Measurements from ENCODE around the gene SND1. TPM values are rescaled to one million over a fixed set of nuclear protein-coding genes. Genes with fewer than 3 reads are reported as not detected.

The SND1 gene
- total RNA-seq, 2 experiments from 2014 or later = 193 to 214 TPM

DNA sequence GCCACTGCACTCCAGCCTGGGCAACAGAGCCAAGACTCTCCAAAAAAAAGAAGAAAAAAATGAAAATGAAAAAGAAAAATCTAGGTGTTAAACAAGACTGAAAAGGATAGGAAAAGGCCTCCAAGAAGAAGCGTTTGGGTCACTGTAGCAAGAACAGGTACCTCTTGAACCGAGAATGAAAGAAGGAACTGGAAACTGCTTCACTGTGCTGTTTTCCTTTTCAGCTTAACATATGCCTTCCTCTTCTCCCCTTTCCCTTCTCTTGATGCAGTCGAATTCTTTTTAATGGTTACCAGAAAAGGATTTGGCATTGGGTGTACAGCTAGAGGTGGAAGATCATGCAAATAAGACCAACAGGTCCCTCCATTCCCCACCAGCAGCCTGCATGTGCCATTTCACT lies 351.2 kb downstream of the SND1 start:
- no peak overlapping the region for H3K27ac Mint-ChIP-seq
- ChIA-PET POLR2A (no interaction called here), CTCF (no interaction called here)
- H3K9me3 Mint-ChIP-seq (ENCODE audit: low read depth) = no peaks in the 10 kb centered on the region
- H3K4me1 Mint-ChIP-seq = peaks cover 24% of the 10 kb centered on the region
- H3K27me3 Mint-ChIP-seq = no peaks in the 10 kb centered on the region
- no peak overlapping the region for H3K4me3 Mint-ChIP-seq
- intact Hi-C loops (cut with DNase I, micrococcal nuclease) = no loop called here
- DNase-seq (no peak), ATAC-seq (no peak)
- peaks cover 29% of the 10 kb centered on the region for H3K36me3 Mint-ChIP-seq (ENCODE audit: low read depth)

DNA sequence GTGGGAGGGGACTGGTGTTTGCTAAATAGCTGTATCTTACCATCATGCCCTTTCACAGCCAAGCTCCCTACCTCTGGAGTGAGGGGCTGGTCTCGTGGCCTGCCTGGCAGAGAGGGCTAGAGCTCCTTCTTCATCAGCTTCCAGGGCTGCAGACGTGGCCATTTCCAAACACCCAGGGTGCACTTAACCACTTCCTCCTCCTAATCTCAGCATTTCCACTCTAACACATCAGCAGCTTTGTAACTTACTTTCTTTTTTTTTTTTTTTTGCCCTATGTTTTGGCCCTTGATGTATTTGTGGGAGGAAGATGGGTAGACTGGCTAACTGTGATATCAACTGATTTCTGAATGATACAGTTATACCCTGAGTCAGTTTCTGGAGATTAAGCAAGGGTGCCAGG lies 351.8 kb downstream of the SND1 start:
- CTCF ChIA-PET = interaction anchor here (1.1 kb wide), 1 partner anchor 18 kb away, joined by 3 read pairs; no protein-coding TSS in a partner anchor
- H3K27me3 Mint-ChIP-seq = no peaks in the 10 kb centered on the region
- no peak overlapping the region for H3K27ac Mint-ChIP-seq
- peak; percentile 63 for ATAC-seq
- intact Hi-C loops (cut with DNase I, micrococcal nuclease) = no loop called here
- H3K4me3 Mint-ChIP-seq = no peak overlapping the region
- POLR2A ChIA-PET = no interaction called here
- peaks cover 26% of the 10 kb centered on the region for H3K36me3 Mint-ChIP-seq (ENCODE audit: low read depth)
- H3K9me3 Mint-ChIP-seq (ENCODE audit: low read depth) = no peaks in the 10 kb centered on the region
- no peak for DNase-seq
- H3K4me1 Mint-ChIP-seq = peaks cover 24% of the 10 kb centered on the region

DNA sequence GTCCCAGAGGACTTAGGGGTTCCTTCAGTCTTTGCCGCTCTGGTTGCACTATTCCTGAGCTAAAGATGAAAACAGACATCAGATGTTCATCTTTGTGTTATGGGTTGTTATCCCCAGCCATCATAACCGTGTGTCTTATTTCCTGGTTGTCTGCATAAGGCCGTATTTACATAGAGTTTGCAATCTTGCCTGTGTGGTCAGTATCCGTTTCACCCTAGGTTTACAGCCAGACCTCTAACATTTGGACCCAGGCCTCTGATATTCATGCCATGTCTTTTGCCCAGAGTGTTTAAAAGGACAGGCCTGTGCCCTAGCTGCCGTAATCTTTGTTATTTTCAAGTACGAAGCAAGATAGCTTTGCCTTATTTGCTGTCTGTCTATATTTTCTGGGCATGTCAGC lies 352.6 kb downstream of the SND1 start:
- no peak for ATAC-seq
- H3K9me3 Mint-ChIP-seq (ENCODE audit: low read depth) = no peaks in the 10 kb centered on the region
- H3K27ac Mint-ChIP-seq = no peak overlapping the region
- no peak overlapping the region for H3K4me3 Mint-ChIP-seq
- POLR2A ChIA-PET = no interaction called here
- CTCF ChIA-PET = interaction anchor here (1.1 kb wide), 1 partner anchor 17 kb away, joined by 3 read pairs; no protein-coding TSS in a partner anchor
- peaks cover 24% of the 10 kb centered on the region for H3K4me1 Mint-ChIP-seq
- DNase-seq = no peak
- peaks cover 21% of the 10 kb centered on the region for H3K36me3 Mint-ChIP-seq (ENCODE audit: low read depth)
- no peaks in the 10 kb centered on the region for H3K27me3 Mint-ChIP-seq
- intact Hi-C loops (cut with DNase I, micrococcal nuclease) = no loop called here

DNA sequence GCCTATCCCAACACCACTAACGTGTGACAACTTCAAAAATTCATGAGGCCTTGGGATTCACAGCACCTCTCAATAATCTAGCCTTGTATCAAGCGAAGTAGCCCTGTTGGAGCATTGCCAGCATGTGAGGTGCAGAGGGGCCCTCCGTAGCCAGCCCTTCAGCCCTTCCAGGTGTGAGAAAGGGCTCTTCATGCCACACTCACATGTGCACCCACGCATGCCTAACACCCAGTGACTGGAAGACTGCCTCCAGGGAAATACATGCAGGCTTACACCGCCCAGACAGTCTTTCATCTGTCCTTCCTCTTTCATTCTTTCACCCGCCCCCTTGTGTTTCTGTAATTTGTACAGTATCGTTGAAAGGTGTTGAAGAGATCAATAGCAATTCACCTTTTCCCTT lies 353.1 kb downstream of the SND1 start:
- intact Hi-C loops (cut with DNase I, micrococcal nuclease) = no loop called here
- H3K27ac Mint-ChIP-seq = no peak overlapping the region
- peaks cover 25% of the 10 kb centered on the region for H3K4me1 Mint-ChIP-seq
- H3K36me3 Mint-ChIP-seq (ENCODE audit: low read depth) = peaks cover 22% of the 10 kb centered on the region
- ChIA-PET POLR2A (no interaction called here), CTCF (no interaction called here)
- no peak for ATAC-seq
- no peak overlapping the region for H3K4me3 Mint-ChIP-seq
- no peaks in the 10 kb centered on the region for H3K9me3 Mint-ChIP-seq (ENCODE audit: low read depth)
- DNase-seq = no peak
- H3K27me3 Mint-ChIP-seq = no peaks in the 10 kb centered on the region

DNA sequence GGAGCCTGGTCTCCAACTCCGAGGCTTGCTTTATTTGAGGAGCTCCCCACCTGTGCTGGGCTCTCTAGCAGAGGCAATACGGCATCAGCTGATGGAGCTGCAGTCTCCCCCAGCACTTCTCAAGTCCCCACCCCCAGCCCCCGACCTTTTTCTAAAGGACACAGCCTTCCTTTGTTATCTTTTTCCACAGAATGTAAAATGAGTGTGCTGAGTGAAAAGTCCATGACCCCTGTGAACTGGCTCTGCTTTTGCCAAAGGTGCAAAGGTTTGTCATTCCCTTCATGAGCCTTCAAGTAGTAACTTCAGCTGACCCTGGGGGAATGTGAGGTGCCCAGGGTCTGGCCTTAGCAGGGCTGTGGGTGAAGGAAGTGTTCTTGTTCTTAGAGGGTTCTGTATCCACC lies 353.8 kb downstream of the SND1 start:
- H3K36me3 Mint-ChIP-seq (ENCODE audit: low read depth) = peaks cover 21% of the 10 kb centered on the region
- POLR2A ChIA-PET = no interaction called here
- H3K4me3 Mint-ChIP-seq = no peak overlapping the region
- H3K4me1 Mint-ChIP-seq = peaks cover 25% of the 10 kb centered on the region
- H3K27me3 Mint-ChIP-seq = no peaks in the 10 kb centered on the region
- DNase-seq (no peak), ATAC-seq (no peak)
- CTCF ChIA-PET = no interaction called here
- H3K9me3 Mint-ChIP-seq (ENCODE audit: low read depth) = no peaks in the 10 kb centered on the region
- H3K27ac Mint-ChIP-seq = no peak overlapping the region
- intact Hi-C loops (cut with DNase I, micrococcal nuclease) = no loop called here

DNA sequence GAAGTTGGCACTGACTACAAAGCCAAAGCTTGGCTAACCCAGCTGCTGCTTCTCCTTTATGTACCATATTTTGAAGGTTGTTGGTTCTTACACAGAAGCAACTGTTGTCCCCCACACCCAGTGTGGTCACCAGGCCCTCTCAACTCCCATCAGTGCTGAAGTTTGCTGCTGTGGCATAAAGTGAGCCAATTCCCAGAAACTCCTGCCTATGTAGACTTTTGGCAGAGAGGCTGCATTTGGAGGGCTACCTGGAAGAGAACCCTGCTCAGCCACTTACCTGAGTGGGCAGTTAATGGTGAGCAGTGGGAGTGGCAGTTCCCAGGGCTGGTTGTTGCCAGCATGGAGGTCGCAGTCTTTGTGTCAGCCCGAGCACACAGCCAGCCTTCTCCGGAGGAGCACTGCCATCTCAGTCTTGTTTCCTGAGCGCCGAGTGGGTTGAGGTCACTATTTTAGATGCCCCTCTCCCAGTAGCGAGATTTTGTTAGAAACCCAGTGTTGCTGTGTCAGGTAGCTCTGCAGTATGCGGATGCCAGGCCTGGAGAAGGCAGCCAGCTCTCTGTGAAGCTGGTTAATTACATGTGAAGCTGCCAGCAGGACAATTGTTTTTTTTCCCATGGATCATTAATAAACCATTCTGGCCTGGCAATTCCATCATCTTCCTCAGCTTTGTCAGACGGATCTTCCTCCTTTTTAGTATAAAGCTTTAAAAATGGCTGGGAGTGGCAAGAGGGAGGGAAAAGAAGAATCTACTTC lies 354.7 kb downstream of the SND1 start:
- intact Hi-C loops (cut with DNase I, micrococcal nuclease) = no loop called here
- H3K4me1 Mint-ChIP-seq = peaks cover 22% of the 10 kb centered on the region
- no peaks in the 10 kb centered on the region for H3K27me3 Mint-ChIP-seq
- ATAC-seq = no peak
- H3K4me3 Mint-ChIP-seq = no peak overlapping the region
- H3K36me3 Mint-ChIP-seq (ENCODE audit: low read depth) = peaks cover 18% of the 10 kb centered on the region
- no peak for DNase-seq
- no peak overlapping the region for H3K27ac Mint-ChIP-seq
- CTCF ChIA-PET = no interaction called here
- POLR2A ChIA-PET = no interaction called here
- no peaks in the 10 kb centered on the region for H3K9me3 Mint-ChIP-seq (ENCODE audit: low read depth)

DNA sequence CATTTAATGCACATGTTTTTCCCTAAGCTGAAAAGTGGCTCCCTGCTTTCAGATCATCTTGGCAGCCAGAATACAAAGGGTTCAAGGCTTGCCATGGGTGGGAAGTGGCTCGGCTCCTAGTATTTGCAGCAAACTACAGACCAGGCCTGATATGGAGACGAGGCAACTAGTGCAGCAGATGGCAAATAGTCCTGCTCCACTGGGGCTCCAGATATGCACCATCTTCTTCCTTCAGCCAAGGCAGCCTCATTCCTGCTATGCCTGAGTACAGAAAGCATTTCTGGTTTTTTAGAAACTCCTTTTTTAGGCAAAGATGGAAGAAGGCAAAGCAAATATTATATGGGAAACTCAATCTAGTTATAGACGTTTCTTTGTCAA lies 355.3 kb downstream of the SND1 start:
- DNase-seq (no peak), ATAC-seq (no peak)
- Mint-ChIP-seq H3K4me1 (peaks cover 20% of the 10 kb centered on the region), H3K36me3 (ENCODE audit: low read depth) (peaks cover 17% of the 10 kb centered on the region), H3K9me3 (ENCODE audit: low read depth) (no peaks in the 10 kb centered on the region), H3K27me3 (no peaks in the 10 kb centered on the region), H3K27ac (no peak overlapping the region), H3K4me3 (no peak overlapping the region)
- CTCF ChIA-PET = no interaction called here
- POLR2A ChIA-PET = no interaction called here
- intact Hi-C loops (cut with DNase I, micrococcal nuclease) = no loop called here

DNA sequence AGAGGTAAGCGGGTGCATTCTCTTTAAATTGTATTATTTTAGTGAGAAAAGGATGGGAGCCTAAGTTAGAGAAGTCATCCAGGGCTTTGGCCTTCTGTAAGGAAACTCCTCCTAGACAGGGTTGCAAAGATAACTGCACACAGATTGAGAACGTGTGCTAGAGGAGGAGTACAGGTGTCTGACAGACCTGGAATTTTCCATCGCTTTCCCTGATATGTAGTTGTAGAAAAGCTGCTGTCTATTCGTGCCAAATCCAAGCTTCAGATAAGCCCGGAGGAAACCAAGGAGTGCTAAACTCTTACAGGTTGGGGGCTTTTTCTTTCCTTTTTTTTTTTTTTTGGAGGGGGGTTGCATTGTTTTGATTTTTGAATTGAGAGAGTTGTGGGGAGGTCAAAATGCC lies 356.1 kb downstream of the SND1 start:
- H3K9me3 Mint-ChIP-seq (ENCODE audit: low read depth) = no peaks in the 10 kb centered on the region
- peaks cover 12% of the 10 kb centered on the region for H3K4me1 Mint-ChIP-seq
- CTCF ChIA-PET = interaction anchor here (1.1 kb wide), 1 partner anchor 8 kb away, joined by 3 read pairs; no protein-coding TSS in a partner anchor
- DNase-seq = no peak
- intact Hi-C loops (cut with DNase I, micrococcal nuclease) = no loop called here
- POLR2A ChIA-PET = no interaction called here
- H3K27ac Mint-ChIP-seq = no peak overlapping the region
- no peaks in the 10 kb centered on the region for H3K27me3 Mint-ChIP-seq
- peaks cover 15% of the 10 kb centered on the region for H3K36me3 Mint-ChIP-seq (ENCODE audit: low read depth)
- no peak overlapping the region for H3K4me3 Mint-ChIP-seq
- ATAC-seq = no peak

DNA sequence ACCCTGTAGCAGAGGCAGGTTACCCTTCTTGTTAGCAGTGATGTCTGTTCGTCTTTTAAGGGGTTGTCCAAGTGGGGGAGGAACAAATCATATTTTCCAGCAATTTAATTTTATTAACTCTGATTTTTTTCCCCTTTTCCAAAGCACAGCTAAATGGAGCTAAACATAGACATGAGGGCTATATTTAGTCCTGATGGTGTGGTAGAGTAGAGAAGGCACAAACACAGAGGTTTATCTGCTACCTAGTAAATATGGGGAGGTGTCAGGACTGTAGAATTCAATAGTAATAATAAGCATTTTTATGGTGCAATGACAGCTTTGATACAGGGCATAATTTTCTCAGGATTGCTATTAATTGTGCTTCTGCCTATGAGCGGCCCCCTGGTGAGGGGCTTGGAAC lies 356.8 kb downstream of the SND1 start:
- H3K36me3 Mint-ChIP-seq (ENCODE audit: low read depth) = peaks cover 18% of the 10 kb centered on the region
- ATAC-seq = no peak
- H3K4me1 Mint-ChIP-seq = peaks cover 6% of the 10 kb centered on the region
- no peaks in the 10 kb centered on the region for H3K27me3 Mint-ChIP-seq
- ChIA-PET CTCF (interaction anchor here (1.1 kb wide), 1 partner anchor 9 kb away, joined by 3 read pairs; no protein-coding TSS in a partner anchor), POLR2A (no interaction called here)
- intact Hi-C loops (cut with DNase I, micrococcal nuclease) = no loop called here
- no peaks in the 10 kb centered on the region for H3K9me3 Mint-ChIP-seq (ENCODE audit: low read depth)
- DNase-seq = no peak
- H3K27ac Mint-ChIP-seq = no peak overlapping the region
- H3K4me3 Mint-ChIP-seq = no peak overlapping the region

DNA sequence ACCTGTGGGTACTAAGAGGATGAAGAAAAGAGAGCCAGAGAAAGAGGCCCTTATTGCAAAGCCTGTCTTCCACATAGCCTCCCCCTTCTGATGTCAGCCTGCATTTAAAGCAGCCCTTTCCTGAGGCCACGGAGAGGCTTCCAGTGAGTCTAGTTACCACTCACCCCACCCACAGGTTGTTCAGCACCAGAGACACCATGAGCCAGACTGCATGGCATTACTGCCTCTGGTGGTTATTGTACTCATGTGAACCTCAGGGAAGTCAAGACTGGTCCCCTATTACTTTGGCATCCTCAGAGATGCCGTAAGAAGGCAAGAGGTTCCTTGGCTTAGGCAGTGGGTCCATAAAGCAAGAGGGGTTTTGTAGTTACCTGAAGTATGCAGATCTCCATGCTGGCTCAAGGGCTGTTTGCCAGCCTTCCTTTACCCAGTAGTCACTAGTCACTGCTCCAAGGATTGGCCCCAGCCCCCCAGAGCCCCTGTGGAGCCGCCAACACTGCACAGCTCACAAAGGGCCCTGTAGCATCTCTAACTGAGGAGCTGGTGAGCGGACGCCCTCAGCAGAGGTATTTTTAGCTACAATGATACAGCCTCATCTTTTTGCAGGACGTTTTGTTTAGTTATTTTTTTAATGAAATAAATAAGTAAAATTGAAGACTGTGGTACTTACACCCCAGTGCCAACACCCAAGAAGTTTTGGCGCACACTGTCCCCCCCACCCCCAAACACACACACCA lies 358.6 kb downstream of the SND1 start:
- Mint-ChIP-seq H3K27ac (no peak overlapping the region), H3K4me3 (no peak overlapping the region), H3K9me3 (ENCODE audit: low read depth) (no peaks in the 10 kb centered on the region), H3K36me3 (ENCODE audit: low read depth) (peaks cover 16% of the 10 kb centered on the region), H3K4me1 (peaks cover 2% of the 10 kb centered on the region), H3K27me3 (no peaks in the 10 kb centered on the region)
- peak; percentile 29 for DNase-seq
- peak; percentile 71 for ATAC-seq
- intact Hi-C loops (cut with DNase I, micrococcal nuclease) = loop anchor here in 1 of 2 experiments (10.0 kb wide), 1 partner anchor 306 kb away; no protein-coding TSS in a partner anchor
- ChIA-PET POLR2A (no interaction called here), CTCF (interaction anchor here (0.7 kb wide), 1 partner anchor 19 kb away, joined by 3 read pairs; no protein-coding TSS in a partner anchor)

DNA sequence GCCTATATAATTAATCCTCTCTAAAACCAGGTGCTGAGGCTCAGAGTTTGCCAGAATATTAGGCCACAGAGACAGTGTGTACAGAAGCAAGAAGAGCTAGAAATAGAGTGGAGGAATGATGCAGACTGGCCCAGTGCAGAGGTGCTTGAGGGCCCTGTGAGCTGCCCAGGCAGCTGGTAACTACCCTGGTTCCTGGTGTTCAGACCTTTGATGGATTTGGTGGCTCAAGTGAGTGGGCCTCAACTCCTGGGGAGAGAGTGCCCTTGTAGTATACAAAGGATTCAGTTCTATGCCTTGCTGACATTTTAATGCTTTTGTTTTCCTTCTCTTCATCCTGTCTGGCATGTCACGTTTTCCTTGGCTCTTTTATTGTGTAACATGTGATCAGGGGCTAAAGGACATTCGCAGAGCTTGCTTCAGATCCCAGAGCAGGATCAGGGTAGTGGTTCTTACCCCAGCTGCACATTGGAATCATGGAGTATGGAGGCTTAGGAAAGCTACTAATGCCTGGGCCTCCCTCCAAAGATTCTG lies 359.2 kb downstream of the SND1 start:
- no peak for DNase-seq
- Mint-ChIP-seq H3K27ac (no peak overlapping the region), H3K4me1 (peaks cover 2% of the 10 kb centered on the region), H3K27me3 (no peaks in the 10 kb centered on the region), H3K9me3 (ENCODE audit: low read depth) (no peaks in the 10 kb centered on the region), H3K4me3 (no peak overlapping the region), H3K36me3 (ENCODE audit: low read depth) (peaks cover 16% of the 10 kb centered on the region)
- ATAC-seq = no peak
- intact Hi-C loops (cut with DNase I, micrococcal nuclease) = loop anchor here in 1 of 2 experiments (10.0 kb wide), 1 partner anchor 306 kb away; no protein-coding TSS in a partner anchor
- ChIA-PET POLR2A (no interaction called here), CTCF (interaction anchor here (0.6 to 0.7 kb wide), 3 partner anchors 20 to 278 kb away, joined by 3 to 5 read pairs (median 5); no protein-coding TSS in a partner anchor)

DNA sequence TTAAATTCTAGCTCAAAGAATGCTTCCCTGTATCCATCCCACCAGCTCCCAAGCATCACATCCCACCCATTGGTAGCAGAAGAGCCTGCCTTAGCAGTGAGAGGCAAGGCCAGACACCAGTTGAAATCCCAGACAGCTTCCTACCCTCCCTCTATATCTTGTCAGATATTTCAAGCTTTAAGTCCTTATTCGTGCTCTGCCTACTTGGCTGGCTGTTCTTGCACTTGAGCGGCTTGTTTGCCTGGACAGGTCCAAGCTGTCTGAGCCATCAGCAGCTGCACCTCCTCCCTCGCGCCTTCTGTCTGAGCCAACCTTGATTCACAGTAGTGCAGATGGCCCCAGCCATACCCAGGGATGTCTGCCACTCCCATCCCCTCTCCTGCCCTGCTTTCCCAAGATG lies 362.8 kb downstream of the SND1 start:
- intact Hi-C loops (cut with DNase I, micrococcal nuclease) = loop anchor here in 1 of 2 experiments (10.0 kb wide), 1 partner anchor 310 kb away; no protein-coding TSS in a partner anchor
- CTCF ChIA-PET = no interaction called here
- H3K36me3 Mint-ChIP-seq (ENCODE audit: low read depth) = peaks cover 19% of the 10 kb centered on the region
- no peak for DNase-seq
- no peak overlapping the region for H3K27ac Mint-ChIP-seq
- H3K27me3 Mint-ChIP-seq = no peaks in the 10 kb centered on the region
- ATAC-seq = no peak
- POLR2A ChIA-PET = no interaction called here
- no peaks in the 10 kb centered on the region for H3K9me3 Mint-ChIP-seq (ENCODE audit: low read depth)
- H3K4me1 Mint-ChIP-seq = peaks cover 2% of the 10 kb centered on the region
- no peak overlapping the region for H3K4me3 Mint-ChIP-seq
